Panc1 (cell line): Measurements from ENCODE around the gene RHBDF1. TPM values are rescaled to one million over a fixed set of nuclear protein-coding genes. Genes with fewer than 3 reads are reported as not detected.
A peak's percentile ranks its signal among the peaks of the same experiment; 100 is the strongest.

ENCODE experiments used
- ATAC-seq: fragments of 200-7000 bp; cut with Tn5 transposase; 2 replicates; pipeline ENCODE4 v1.9.1; 2020; ENCODE audit warnings: mild to moderate bottlenecking, moderate library complexity
- BruUV-seq: library from RNA; stranded (reverse); fragments of 400-500 nt; replicated peaks from 2 replicates; lab custom pipeline; 2021; lab: Mats Ljungman, UMichigan
- CTCF ChIA-PET: fragments of 300-600 bp; sonication (Branson Sonifier 250); formaldehyde crosslinking; loops from one replicate; lab custom pipeline; 2022; ENCODE audit warnings: antibody characterized with exemption; lab: Charles Lee
- POLR2A ChIA-PET: fragments of 300-600 bp; sonication (Branson Sonifier 250); formaldehyde crosslinking; loops from one replicate; lab custom pipeline; 2022; ENCODE audit warnings: antibody characterized with exemption; lab: Charles Lee
- DNase-seq: peaks from one replicate; pipeline ENCODE4 v3.0.0-alpha.2; 2010; ENCODE audit warnings: low read depth, low spot score
- H3K27ac ChIP-seq: 2 replicates; pipeline ENCODE4 v1.5.1; 2011; ENCODE audit warnings: mild to moderate bottlenecking, low read length, inconsistent platforms
- H3K27me3 ChIP-seq: fragments of 200-500 bp; sonication (Bioruptor generic); 2 replicates; pipeline ENCODE4 v1.6.0; 2014; ENCODE audit warnings: low read length, inconsistent platforms; ENCODE audit not compliant: control insufficient read depth, insufficient read depth
- H3K36me3 ChIP-seq: fragments of 200-500 bp; sonication (Bioruptor generic); 2 replicates; pipeline ENCODE4 v1.5.1; 2014; ENCODE audit warnings: inconsistent platforms, mild to moderate bottlenecking, low read length, moderate library complexity; ENCODE audit not compliant: control insufficient read depth, insufficient read depth
- H3K4me1 ChIP-seq: 2 replicates; pipeline ENCODE4 v1.5.1; 2011; ENCODE audit warnings: inconsistent platforms, mild to moderate bottlenecking, low read length, moderate library complexity; ENCODE audit not compliant: control insufficient read depth, insufficient read depth
- H3K4me3 ChIP-seq, 2 experiments: 2 replicates each; pipeline ENCODE4 v1.5.1; 2011 to 2012; ENCODE audit warnings: low read depth in 2 of 2, low read length in 2 of 2, mild to moderate bottlenecking in 2 of 2, inconsistent platforms in 1 of 2, moderate library complexity in 1 of 2
- H3K9me3 ChIP-seq: fragments of 200-500 bp; sonication (Bioruptor generic); 2 replicates; pipeline ENCODE4 v1.5.1; 2014; ENCODE audit warnings: low read depth, mild to moderate bottlenecking, inconsistent platforms, low read length, moderate library complexity; ENCODE audit not compliant: control insufficient read depth, insufficient read depth
- POLR2AphosphoS5 ChIP-seq: IDR thresholded peaks from 2 replicates; pipeline ENCODE4 v1.6.1; 2012; ENCODE audit warnings: mild to moderate bottlenecking, low read depth, low read length, moderate library complexity
- REST ChIP-seq, 2 experiments: IDR thresholded peaks; 2 replicates each; pipeline ENCODE4 v1.6.1; 2011 to 2012; ENCODE audit warnings: low read depth in 2 of 2, control low read depth in 1 of 2, low read length in 1 of 2, mild to moderate bottlenecking in 1 of 2, moderate library complexity in 1 of 2; ENCODE audit not compliant: insufficient read depth in 1 of 2
- SIN3A ChIP-seq: IDR thresholded peaks from 2 replicates; pipeline ENCODE4 v1.6.1; 2012; ENCODE audit warnings: low read depth, mild to moderate bottlenecking, low read length, moderate library complexity, borderline replicate concordance; ENCODE audit not compliant: insufficient read depth
- TCF7L2 ChIP-seq: IDR thresholded peaks from 2 replicates; pipeline ENCODE4 v1.6.1; 2011; ENCODE audit warnings: mild to moderate bottlenecking, low read depth, low read length, inconsistent platforms
- in situ Hi-C: cut with HindIII; loops from 2 replicates; pipeline ENCODE4 v1.10.0; 2016; ENCODE audit warnings: low sequenced_read_pairs, low pct_unique_long_range_greater_than_20kb
- intact Hi-C: fragments of 100-400 bp; cut with micrococcal nuclease; formaldehyde crosslinking; loops from one replicate; pipeline ENCODE4 v1.10.0; 2022; ENCODE audit not compliant: unreplicated experiment
- total RNA-seq: library from RNA; stranded (reverse); gene quantifications from one replicate; pipeline ENCODE4 v1.2.1, GENCODE V29; 2021; ENCODE audit not compliant: unreplicated experiment
- TF ChIP-seq, protein P1 (sequence below): fragments of 450-650 bp; IDR thresholded peaks from 2 replicates; pipeline ENCODE4 v1.5.1; 2017; ENCODE audit warnings: mild to moderate bottlenecking

RHBDF1 gene
- total RNA-seq, 1 experiment from 2014 or later = 41.7 TPM

- Histone ChIP-seq H3K36me3 (no peaks in the 10 kb centered on the region), H3K27me3 (no peaks in the 10 kb centered on the region), H3K4me3 (no peak overlapping the region), H3K4me1 (peaks cover 35% of the 10 kb centered on the region), H3K27ac (no peak overlapping the region; the same call in 1 of the 2 replicates), H3K9me3 (no peaks in the 10 kb centered on the region)
- BruUV-seq = no TSS peak
- DNase-seq (no peak), ATAC-seq (peak; percentile 51)
- no peak for TF ChIP-seq POLR2AphosphoS5
- no peak for TF ChIP-seq TCF7L2
- TF ChIP-seq, protein P1, sequence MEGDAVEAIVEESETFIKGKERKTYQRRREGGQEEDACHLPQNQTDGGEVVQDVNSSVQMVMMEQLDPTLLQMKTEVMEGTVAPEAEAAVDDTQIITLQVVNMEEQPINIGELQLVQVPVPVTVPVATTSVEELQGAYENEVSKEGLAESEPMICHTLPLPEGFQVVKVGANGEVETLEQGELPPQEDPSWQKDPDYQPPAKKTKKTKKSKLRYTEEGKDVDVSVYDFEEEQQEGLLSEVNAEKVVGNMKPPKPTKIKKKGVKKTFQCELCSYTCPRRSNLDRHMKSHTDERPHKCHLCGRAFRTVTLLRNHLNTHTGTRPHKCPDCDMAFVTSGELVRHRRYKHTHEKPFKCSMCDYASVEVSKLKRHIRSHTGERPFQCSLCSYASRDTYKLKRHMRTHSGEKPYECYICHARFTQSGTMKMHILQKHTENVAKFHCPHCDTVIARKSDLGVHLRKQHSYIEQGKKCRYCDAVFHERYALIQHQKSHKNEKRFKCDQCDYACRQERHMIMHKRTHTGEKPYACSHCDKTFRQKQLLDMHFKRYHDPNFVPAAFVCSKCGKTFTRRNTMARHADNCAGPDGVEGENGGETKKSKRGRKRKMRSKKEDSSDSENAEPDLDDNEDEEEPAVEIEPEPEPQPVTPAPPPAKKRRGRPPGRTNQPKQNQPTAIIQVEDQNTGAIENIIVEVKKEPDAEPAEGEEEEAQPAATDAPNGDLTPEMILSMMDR = no peak
- TF ChIP-seq REST (IDR thresholded peaks at IDR 0.05; ENCODE audit: insufficient read depth in 1 of 2, low read depth in 2 of 2, low read length in 1 of 2) = no peak
- no peak for TF ChIP-seq SIN3A
- intact Hi-C loops (no loop called here), in situ Hi-C loops (no loop called here)
- CTCF ChIA-PET = interaction anchor here (0.9 to 1.9 kb wide), 7 partner anchors 9 to 296 kb away, joined by 3 to 16 read pairs (median 6); no protein-coding TSS in a partner anchor
- POLR2A ChIA-PET = no interaction called here
Measured at GRCh38 chr16:66309-67182, 5.9 kb downstream of the RHBDF1 start.

GRCh38 chr16:65745-66144 lies 6.7 kb downstream of the RHBDF1 start:
- in situ Hi-C loops = no loop called here
- Histone ChIP-seq H3K4me1 (peaks cover 28% of the 10 kb centered on the region), H3K4me3 (no peak overlapping the region), H3K27ac (no peak overlapping the region; the same call in 1 of the 2 replicates), H3K9me3 (no peaks in the 10 kb centered on the region), H3K27me3 (no peaks in the 10 kb centered on the region), H3K36me3 (no peaks in the 10 kb centered on the region)
- no TSS peak for BruUV-seq
- CTCF ChIA-PET = interaction anchor here (0.6 to 1.9 kb wide), 9 partner anchors 10 to 296 kb away, joined by 3 to 16 read pairs (median 7); no protein-coding TSS in a partner anchor
- TF ChIP-seq, protein P1 = peak; percentile 99
- TF ChIP-seq SIN3A (0 out of 2 replicates have a peak, but pooled peaks have one; percentile 26), TCF7L2 (no peak), REST (IDR thresholded peaks at IDR 0.05; ENCODE audit: insufficient read depth in 1 of 2, low read depth in 2 of 2, low read length in 1 of 2) (no peak), POLR2AphosphoS5 (no peak)
- ATAC-seq = peak; percentile 83
- POLR2A ChIA-PET = no interaction called here
- intact Hi-C loops = loop anchor here (2.0 kb wide), 1 partner anchor 31 kb away; no protein-coding TSS in a partner anchor
- peak; percentile 57 for DNase-seq
